Colon (tissue), 2 donors: ENCODE measurements around the gene PPP1R12B.
"Not testable (repeated sequence)": the region's sequence is repeated elsewhere in the genome, so short reads cannot be mapped to it uniquely, and the experiment has no call there.

Source experiments
- FAIRE-seq: peaks from 2 replicates; lab custom pipeline; 2012; peaks lifted over from hg19 to GRCh38; lab: Jason Lieb, UNC
- donor health status: control.
- donor health status: control.

PPP1R12B gene

GRCh38 chr1:202484820-202485219, 136.3 kb downstream of the PPP1R12B start:
- not testable (repeated sequence) for FAIRE-seq

GRCh38 chr1:202488178-202488649, 139.7 kb downstream of the PPP1R12B start:
- FAIRE-seq = not testable (repeated sequence)

- FAIRE-seq = peak; percentile 18
These were observed 140.6 kb downstream of the PPP1R12B start for GRCh38 chr1:202489101-202489500.

GRCh38 chr1:202493112-202493511, 144.6 kb downstream of the PPP1R12B start:
- not testable (repeated sequence) for FAIRE-seq

- no peak for FAIRE-seq
These were observed 150.0 kb downstream of the PPP1R12B start for GRCh38 chr1:202498542-202498941.

GRCh38 chr1:202499997-202500396, 151.5 kb downstream of the PPP1R12B start:
- FAIRE-seq = not testable (repeated sequence)

GRCh38 chr1:202501281-202501680, 152.8 kb downstream of the PPP1R12B start:
- no peak for FAIRE-seq

- FAIRE-seq = no peak
These were observed 156.9 kb downstream of the PPP1R12B start for GRCh38 chr1:202505356-202505755.

GRCh38 chr1:202505880-202506575, 157.5 kb downstream of the PPP1R12B start:
- FAIRE-seq = not testable (repeated sequence)

GRCh38 chr1:202508863-202509262, 160.4 kb downstream of the PPP1R12B start:
- not testable (repeated sequence) for FAIRE-seq

GRCh38 chr1:202513875-202514274, 165.4 kb downstream of the PPP1R12B start:
- not testable (repeated sequence) for FAIRE-seq

GRCh38 chr1:202516434-202516877, 168.0 kb downstream of the PPP1R12B start:
- no peak for FAIRE-seq

- not testable (repeated sequence) for FAIRE-seq
These were observed 168.6 kb downstream of the PPP1R12B start for GRCh38 chr1:202517146-202517545.

GRCh38 chr1:202518180-202518579, 169.7 kb downstream of the PPP1R12B start:
- FAIRE-seq = not testable (repeated sequence)

- not testable (repeated sequence) for FAIRE-seq
These were observed 170.4 kb downstream of the PPP1R12B start for GRCh38 chr1:202518905-202519304.

- peak; percentile 80 for FAIRE-seq
These were observed 171.8 kb downstream of the PPP1R12B start for GRCh38 chr1:202520129-202520856.

GRCh38 chr1:202520857-202521216, 172.3 kb downstream of the PPP1R12B start:
- FAIRE-seq = not testable (repeated sequence)

- FAIRE-seq = not testable (repeated sequence)
These were observed 173.0 kb downstream of the PPP1R12B start for GRCh38 chr1:202521484-202521883.

- no peak for FAIRE-seq
These were observed 173.4 kb downstream of the PPP1R12B start for GRCh38 chr1:202521886-202522285.

GRCh38 chr1:202526056-202526455, 177.6 kb downstream of the PPP1R12B start:
- FAIRE-seq = not testable (repeated sequence)

- not testable (repeated sequence) for FAIRE-seq
These were observed 179.7 kb downstream of the PPP1R12B start for GRCh38 chr1:202528096-202528722.

GRCh38 chr1:202530686-202531085, 182.2 kb downstream of the PPP1R12B start:
- FAIRE-seq = not testable (repeated sequence)

- no peak for FAIRE-seq
These were observed 182.9 kb downstream of the PPP1R12B start for GRCh38 chr1:202531472-202531811.
